ENCODE data around the gene GABRG2.

GRCh38 chr5:162119801-162120200 lies 52.2 kb downstream of the GABRG2 start:
- TF ChIP-seq, protein P1, sequence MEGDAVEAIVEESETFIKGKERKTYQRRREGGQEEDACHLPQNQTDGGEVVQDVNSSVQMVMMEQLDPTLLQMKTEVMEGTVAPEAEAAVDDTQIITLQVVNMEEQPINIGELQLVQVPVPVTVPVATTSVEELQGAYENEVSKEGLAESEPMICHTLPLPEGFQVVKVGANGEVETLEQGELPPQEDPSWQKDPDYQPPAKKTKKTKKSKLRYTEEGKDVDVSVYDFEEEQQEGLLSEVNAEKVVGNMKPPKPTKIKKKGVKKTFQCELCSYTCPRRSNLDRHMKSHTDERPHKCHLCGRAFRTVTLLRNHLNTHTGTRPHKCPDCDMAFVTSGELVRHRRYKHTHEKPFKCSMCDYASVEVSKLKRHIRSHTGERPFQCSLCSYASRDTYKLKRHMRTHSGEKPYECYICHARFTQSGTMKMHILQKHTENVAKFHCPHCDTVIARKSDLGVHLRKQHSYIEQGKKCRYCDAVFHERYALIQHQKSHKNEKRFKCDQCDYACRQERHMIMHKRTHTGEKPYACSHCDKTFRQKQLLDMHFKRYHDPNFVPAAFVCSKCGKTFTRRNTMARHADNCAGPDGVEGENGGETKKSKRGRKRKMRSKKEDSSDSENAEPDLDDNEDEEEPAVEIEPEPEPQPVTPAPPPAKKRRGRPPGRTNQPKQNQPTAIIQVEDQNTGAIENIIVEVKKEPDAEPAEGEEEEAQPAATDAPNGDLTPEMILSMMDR (IDR thresholded peaks at IDR 0.05), result no peak
- no peak for TF ChIP-seq POLR2AphosphoS5 (IDR thresholded peaks at IDR 0.05; ENCODE audit: low read depth, low read length)
- TF ChIP-seq, protein P2, sequence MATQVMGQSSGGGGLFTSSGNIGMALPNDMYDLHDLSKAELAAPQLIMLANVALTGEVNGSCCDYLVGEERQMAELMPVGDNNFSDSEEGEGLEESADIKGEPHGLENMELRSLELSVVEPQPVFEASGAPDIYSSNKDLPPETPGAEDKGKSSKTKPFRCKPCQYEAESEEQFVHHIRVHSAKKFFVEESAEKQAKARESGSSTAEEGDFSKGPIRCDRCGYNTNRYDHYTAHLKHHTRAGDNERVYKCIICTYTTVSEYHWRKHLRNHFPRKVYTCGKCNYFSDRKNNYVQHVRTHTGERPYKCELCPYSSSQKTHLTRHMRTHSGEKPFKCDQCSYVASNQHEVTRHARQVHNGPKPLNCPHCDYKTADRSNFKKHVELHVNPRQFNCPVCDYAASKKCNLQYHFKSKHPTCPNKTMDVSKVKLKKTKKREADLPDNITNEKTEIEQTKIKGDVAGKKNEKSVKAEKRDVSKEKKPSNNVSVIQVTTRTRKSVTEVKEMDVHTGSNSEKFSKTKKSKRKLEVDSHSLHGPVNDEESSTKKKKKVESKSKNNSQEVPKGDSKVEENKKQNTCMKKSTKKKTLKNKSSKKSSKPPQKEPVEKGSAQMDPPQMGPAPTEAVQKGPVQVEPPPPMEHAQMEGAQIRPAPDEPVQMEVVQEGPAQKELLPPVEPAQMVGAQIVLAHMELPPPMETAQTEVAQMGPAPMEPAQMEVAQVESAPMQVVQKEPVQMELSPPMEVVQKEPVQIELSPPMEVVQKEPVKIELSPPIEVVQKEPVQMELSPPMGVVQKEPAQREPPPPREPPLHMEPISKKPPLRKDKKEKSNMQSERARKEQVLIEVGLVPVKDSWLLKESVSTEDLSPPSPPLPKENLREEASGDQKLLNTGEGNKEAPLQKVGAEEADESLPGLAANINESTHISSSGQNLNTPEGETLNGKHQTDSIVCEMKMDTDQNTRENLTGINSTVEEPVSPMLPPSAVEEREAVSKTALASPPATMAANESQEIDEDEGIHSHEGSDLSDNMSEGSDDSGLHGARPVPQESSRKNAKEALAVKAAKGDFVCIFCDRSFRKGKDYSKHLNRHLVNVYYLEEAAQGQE (IDR thresholded peaks at IDR 0.05; ENCODE audit: insufficient read depth in 1 of 2, low read depth in 2 of 2, low read length in 1 of 2), result no peak
